AG10803 (cell line): ENCODE measurements around the gene CCL26.
A peak's percentile ranks its signal among the peaks of the same experiment; 100 is the strongest.
"Not testable (repeated sequence)": the region's sequence is repeated elsewhere in the genome, so short reads cannot be mapped to it uniquely, and the experiment has no call there.

ENCODE experiments used
- DNase-seq: peaks from one replicate; pipeline ENCODE4 v3.0.0; 2010; ENCODE audit warnings: low read depth
- H3K4me3 ChIP-seq: 2 replicates; pipeline ENCODE4 v1.5.1; 2011; ENCODE audit warnings: mild to moderate bottlenecking, low read length, control low read depth
- TF ChIP-seq, protein P1 (sequence below): conservative IDR thresholded peaks from 2 replicates; pipeline ENCODE4 v1.5.1; 2011; ENCODE audit warnings: mild to moderate bottlenecking, low read length, control low read depth, inconsistent platforms

CCL26 gene

DNA sequence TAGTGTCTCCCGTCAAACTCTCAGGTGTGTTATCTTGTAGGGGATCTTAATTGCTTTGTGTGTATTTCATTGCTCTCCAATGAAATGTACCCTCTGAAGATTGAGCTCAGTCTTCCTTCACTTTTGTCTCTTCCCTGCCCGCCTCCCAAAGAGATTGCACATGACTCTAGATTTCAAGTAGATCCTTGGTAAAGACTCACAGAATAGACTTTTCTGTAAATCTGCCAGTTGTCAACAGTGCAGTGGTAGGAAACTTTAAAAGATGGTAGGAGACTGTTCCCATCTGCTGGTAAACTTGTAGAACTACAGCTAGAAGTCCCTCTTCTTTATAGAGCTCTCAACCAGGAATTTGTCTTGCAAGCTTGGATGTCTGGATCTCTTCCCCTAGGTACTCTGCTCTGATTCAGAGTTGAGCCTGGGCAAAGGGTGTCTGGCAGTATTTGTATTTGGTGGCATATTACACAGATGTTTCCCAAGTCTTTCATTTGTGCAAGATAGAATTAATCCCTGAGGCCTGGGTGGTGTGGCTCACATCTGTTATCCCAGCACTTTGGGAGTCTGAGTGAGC lies 9.6 kb downstream of the CCL26 start:
- H3K4me3 ChIP-seq, result no peak overlapping the region
- DNase-seq, result peak; percentile 81
- TF ChIP-seq, protein P1, sequence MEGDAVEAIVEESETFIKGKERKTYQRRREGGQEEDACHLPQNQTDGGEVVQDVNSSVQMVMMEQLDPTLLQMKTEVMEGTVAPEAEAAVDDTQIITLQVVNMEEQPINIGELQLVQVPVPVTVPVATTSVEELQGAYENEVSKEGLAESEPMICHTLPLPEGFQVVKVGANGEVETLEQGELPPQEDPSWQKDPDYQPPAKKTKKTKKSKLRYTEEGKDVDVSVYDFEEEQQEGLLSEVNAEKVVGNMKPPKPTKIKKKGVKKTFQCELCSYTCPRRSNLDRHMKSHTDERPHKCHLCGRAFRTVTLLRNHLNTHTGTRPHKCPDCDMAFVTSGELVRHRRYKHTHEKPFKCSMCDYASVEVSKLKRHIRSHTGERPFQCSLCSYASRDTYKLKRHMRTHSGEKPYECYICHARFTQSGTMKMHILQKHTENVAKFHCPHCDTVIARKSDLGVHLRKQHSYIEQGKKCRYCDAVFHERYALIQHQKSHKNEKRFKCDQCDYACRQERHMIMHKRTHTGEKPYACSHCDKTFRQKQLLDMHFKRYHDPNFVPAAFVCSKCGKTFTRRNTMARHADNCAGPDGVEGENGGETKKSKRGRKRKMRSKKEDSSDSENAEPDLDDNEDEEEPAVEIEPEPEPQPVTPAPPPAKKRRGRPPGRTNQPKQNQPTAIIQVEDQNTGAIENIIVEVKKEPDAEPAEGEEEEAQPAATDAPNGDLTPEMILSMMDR, result peak; percentile 94

GRCh38 chr7:75761801-75762200 lies 10.2 kb downstream of the CCL26 start:
- not testable (repeated sequence) for DNase-seq, H3K4me3 ChIP-seq

DNA sequence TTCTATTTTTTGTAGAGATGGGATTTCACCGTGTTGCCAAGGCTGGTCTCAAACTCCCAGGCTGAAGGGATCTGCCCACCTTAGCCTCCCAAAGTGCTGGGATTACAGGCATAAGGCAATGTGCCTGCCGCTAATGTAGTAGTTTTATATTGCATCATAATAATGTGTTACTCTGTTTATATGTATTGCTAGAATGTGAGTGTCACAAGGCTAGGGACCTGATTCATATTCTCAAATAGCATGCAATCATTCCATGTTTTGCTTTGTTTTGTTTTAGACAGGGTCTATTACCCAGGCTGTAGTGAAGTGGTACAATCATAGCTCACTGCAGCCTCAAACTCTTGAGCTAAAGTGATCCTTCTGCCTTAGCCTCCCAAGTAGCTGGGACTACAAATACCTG lies 13.5 kb downstream of the CCL26 start:
- TF ChIP-seq, protein P1, result no peak

GRCh38 chr7:75757860-75758259 lies 14.2 kb downstream of the CCL26 start:
- no peak overlapping the region for H3K4me3 ChIP-seq
- TF ChIP-seq, protein P1, result no peak
- no peak for DNase-seq

More for the DNA sequence above, 13.5 kb downstream of the CCL26 start:
- H3K4me3 ChIP-seq, result no peak overlapping the region
- no peak for DNase-seq

- H3K4me3 ChIP-seq, result no peak overlapping the region
- DNase-seq, result peak; percentile 44
- TF ChIP-seq, protein P1, result peak; percentile 61
These were observed 14.9 kb downstream of the CCL26 start for GRCh38 chr7:75756991-75757676.

DNA sequence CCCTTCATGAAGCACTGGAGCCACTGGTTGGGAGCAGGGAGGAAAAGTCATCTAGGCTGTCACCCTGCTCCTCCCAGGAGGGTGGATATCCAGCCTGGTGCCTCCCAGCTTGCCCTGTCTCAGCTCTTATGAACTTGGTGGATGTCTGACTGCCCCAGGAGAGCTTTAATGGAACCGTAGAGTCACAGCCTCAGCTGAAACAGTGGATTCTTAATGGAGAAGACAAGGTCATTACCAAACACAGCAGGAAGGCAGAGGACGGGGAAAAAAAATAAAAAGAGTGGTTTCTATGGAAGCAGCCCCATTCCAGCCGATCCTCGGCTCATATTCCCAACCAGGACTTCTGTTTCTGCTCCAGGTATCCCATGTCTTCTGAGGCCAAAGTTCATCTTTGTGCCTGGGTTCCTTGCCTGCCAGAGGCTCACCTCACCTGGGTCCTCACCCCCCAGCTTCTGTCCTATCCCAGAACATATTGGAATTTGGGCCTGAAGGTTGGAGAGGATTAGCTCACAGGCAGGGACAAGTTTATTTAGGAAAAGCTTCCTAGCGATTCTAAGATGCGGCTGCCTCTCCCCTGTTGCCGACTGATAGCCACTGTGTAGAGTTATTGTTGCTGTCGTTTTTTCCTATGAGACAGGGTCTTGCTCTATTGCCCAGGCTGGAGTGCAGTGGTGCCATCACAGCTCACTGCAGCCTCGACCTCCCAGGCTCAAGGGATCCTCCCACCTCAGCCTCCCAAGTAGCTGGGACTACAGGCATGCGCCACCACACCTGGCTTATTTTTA lies 15.6 kb downstream of the CCL26 start:
- DNase-seq, result no peak
- no peak overlapping the region for H3K4me3 ChIP-seq
- TF ChIP-seq, protein P1, result no peak

- no peak overlapping the region for H3K4me3 ChIP-seq
- TF ChIP-seq, protein P1, result no peak
- DNase-seq, result no peak
These were observed 28.6 kb downstream of the CCL26 start for GRCh38 chr7:75743455-75743859.
